ENCODE measurements around the gene TROAP. TPM values are rescaled to one million over a fixed set of nuclear protein-coding genes. Genes with fewer than 3 reads are reported as not detected.
"Not testable (repeated sequence)": the region's sequence is repeated elsewhere in the genome, so short reads cannot be mapped to it uniquely, and the experiment has no call there.

TROAP gene
- total RNA-seq, 2 experiments from 2014 or later: 42.7 to 44.4 TPM

DNA sequence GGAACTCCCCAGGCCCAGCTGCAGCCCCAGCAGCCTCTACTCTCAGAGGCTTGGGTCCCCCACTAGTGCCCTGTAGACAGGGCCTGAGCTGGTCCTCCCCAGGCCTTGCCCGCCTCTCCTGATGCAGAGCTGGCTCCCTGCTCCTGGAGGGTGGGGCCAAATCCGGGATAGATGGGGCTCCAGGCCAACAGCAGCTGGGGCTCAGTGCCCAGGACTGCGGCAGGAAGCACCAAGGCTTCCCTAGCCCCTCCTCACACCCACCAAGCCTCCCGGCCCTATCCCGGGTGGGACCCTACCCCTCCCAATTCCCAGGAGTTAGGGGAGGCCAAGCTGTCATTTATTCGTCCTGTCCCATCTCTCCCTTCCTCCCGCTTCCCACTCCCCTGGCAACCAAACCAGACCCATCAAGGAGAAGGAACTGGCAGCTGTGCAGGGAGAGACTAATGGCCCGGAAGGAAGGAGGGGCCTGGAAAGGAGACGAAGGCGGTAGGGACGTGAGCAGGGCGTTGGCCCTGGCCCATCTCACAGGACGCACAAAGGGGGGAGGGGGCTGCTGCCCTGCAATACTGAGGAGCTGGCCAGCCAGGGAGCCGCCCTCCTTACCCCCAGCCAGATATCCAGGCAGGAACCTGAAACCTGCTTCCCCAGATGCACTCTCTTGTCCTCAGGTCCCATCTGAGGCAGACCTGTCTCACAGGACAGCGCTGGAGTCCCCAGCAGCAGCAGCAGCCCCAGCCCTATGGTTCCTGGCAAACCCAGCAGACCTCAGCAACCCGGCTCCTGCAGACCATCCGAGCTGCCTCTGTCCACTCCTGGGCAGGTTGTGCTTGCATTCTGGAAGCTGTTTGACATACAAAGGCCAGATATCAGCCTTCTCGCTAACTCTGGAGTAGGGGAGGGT is 29.7 kb upstream of the TROAP start:
- CTCF ChIA-PET: interaction anchor here (0.6 to 9.4 kb wide), 8 partner anchors 11 to 64 kb away, joined by 3 to 62 read pairs (median 10); partner anchors contain the start of genes C1QL4, DNAJC22 and TROAP
- POLR2A ChIA-PET: no interaction called here

DNA sequence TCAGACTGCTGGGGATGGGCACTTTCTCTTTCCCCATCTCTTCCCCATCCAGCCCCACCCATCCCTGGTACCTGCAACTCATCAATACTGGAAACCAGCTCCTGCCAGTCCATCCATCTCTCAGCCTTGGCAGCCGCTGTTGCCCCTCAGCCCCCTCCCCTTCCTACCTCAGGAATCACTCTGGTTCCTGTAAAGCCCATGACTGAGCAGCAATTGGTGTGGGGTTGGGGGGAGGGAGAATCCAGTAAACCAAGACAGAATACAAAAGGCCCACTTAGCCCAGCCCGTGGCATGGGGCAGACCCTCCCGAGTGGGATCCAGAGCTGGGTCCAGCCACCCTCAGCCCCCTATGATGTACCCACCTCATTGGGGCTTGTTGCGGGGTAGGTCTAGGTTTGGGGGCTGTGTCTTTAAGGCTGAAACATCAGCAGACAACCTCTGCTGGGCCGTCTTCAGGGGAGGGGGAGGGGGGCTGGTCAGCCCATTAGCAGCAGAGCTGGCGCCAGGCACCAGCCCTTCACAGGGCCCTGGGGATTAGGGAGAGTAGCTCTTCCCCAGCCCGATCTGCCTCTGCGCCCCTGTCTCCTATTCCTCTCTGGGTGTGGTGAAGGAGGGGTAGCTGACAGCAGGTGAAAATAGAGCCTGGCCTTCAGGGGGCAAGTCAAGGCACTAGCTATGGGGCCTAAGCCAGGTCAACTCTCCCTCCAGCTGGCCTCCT is 28.8 kb upstream of the TROAP start:
- ChIA-PET POLR2A (no interaction called here), CTCF (interaction anchor here (1.1 to 9.4 kb wide), 8 partner anchors 28 to 318 kb away, joined by 3 to 62 read pairs (median 14); partner anchors contain the start of genes C1QL4, DNAJC22 and TROAP)

DNA sequence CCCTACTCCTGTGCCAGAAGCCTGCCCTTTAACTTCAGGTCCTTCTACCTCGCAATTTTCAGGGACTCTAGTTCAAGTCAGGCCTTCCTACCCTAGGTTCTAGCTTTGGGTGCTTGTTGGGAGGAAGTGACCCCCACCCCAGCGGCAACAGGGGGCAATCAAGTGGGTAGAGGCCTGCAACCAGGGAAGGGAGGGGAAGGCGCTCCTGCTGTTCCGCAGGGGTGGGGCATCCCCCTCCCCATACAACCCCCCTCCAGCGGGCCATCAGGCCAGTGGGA is 28.3 kb upstream of the TROAP start:
- POLR2A ChIA-PET: no interaction called here

DNA sequence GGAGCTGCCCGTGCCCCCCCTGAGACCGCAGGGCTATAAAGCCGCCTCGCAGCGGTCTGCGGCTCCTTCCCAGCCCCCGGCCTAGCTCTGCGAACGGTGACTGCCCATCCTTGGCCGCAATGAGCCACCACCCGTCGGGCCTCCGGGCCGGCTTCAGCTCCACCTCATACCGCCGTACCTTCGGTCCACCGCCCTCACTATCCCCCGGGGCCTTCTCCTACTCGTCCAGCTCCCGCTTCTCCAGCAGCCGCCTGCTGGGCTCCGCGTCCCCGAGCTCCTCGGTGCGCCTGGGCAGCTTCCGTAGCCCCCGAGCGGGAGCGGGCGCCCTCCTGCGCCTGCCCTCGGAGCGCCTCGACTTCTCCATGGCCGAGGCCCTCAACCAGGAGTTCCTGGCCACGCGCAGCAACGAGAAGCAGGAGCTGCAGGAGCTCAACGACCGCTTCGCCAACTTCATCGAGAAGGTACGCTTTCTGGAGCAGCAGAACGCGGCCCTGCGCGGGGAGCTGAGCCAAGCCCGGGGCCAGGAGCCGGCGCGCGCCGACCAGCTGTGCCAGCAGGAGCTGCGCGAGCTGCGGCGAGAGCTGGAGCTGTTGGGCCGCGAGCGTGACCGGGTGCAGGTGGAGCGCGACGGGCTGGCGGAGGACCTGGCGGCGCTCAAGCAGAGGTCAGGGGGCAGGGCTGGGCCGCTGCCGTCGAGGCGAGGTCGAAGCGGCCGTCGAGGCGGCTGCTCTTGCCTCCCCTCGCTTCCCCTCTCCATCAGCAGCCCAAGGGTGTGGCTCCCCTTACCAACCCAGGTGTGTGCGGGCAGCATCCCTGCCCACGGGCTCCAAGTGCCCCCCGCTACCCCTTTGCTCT is 27.7 kb upstream of the TROAP start, which contains the start of gene PRPH:
PRPH (plus strand) TSS at position 66 of the 855 bp plus-strand sequence; CDS start at position 120, 54 bp downstream.
- ChIA-PET CTCF (interaction anchor here (1.0 to 9.4 kb wide), 9 partner anchors 16 to 320 kb away, joined by 3 to 62 read pairs (median 11); partner anchors contain the start of genes C1QL4, DNAJC22 and TROAP), POLR2A (interaction anchor here (0.6 kb wide), 2 partner anchors 155 to 1923 kb away, joined by 5 read pairs; partner anchors contain the start of gene POU6F1)

More for the DNA sequence above, 28.3 kb upstream of the TROAP start:
- CTCF ChIA-PET: interaction anchor here (1.1 to 9.4 kb wide), 8 partner anchors 28 to 319 kb away, joined by 3 to 62 read pairs (median 14); partner anchors contain the start of genes C1QL4, DNAJC22 and TROAP

DNA sequence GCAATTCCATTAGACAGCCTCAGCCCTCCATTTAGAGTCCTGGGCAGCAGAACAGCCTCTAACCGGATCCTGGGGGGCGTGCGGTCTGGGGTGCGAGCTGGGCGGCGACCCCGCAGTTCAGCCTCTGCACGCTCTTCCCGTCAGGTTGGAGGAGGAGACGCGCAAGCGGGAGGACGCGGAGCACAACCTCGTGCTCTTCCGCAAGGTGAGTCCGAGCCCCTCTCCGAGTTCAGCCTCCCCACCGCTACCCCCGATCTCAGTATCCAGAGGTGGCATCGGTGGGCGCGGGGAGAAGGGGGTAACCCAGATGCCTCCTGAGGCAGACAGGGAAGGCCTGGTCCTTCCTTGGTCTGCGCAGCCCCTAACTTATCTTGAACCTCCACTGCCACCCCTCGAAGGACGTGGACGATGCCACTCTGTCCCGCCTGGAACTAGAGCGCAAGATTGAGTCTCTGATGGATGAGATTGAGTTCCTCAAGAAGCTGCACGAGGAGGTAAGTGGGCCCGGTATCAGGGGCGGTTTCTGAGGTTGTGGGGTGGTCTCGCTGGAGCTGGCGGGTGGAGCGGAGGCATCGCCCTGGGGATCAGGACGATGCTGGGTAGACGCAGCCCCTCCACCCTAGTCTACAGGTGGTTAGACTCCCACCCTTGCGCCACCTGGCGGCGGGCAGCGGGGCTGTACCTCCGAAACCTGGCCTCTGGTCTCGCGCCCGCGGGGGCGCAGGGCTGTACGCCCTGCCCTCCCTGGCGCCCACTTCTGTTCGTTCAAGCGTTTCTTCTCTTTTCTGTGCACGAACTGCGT is 26.8 kb upstream of the TROAP start:
- ChIA-PET POLR2A (interaction anchor here (0.6 to 1.0 kb wide), 2 partner anchors 45 to 1922 kb away, joined by 3 to 5 read pairs; partner anchors contain the start of gene POU6F1), CTCF (interaction anchor here (0.8 to 9.4 kb wide), 16 partner anchors 8 to 333 kb away, joined by 3 to 62 read pairs (median 4); partner anchors contain the start of genes C1QL4 and DNAJC22)

DNA sequence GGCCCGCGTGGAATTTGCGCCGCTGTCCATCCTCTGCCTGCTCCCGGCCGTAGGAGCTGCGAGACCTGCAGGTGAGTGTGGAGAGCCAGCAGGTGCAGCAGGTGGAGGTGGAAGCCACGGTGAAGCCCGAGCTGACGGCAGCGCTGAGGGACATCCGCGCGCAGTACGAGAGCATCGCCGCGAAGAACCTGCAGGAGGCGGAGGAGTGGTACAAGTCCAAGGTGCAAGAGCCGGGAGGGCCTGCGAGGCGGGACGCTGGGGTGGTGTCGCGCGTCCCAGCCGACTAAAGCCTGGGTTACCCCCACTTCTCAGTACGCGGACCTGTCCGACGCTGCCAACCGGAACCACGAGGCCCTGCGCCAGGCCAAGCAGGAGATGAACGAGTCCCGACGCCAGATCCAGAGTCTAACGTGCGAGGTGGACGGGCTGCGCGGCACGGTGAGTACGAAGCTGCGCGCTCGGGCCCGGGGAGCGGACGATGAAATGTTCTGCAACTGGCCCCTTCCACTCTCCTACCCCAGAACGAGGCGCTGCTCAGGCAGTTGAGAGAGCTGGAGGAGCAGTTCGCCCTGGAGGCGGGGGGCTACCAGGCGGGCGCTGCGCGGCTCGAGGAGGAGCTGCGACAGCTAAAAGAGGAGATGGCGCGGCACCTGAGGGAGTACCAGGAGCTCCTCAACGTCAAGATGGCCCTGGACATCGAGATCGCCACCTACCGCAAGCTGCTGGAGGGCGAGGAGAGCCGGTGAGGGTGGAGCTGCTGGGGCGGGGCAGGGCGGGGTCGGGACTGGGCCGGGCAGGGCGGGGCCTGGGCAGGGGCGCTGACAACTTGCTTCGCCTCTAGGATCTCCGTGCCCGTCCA is 26.0 kb upstream of the TROAP start:
- ChIA-PET POLR2A (interaction anchor here (1.0 kb wide), 1 partner anchor 44 kb away, joined by 3 read pairs; no protein-coding TSS in a partner anchor), CTCF (interaction anchor here (0.6 to 6.0 kb wide), 16 partner anchors 8 to 333 kb away, joined by 3 to 34 read pairs (median 4); partner anchors contain the start of gene DNAJC22)

DNA sequence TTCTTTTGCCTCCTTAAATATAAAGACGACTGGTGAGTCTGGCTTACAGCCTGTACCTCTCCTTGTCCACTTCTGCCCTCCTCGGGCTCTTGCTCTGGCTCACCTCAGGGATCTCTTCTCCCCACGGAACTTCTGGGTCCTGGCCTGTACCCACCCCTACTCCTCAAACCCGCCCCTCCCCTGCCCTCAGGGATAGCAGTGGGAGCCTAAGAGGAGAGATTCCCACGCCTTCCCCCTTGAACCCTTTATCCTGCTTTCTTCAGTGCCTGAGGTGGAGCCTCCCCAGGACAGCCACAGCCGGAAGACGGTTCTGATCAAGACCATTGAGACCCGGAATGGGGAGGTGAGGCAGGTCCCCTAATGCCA is 25.4 kb upstream of the TROAP start:
- CTCF ChIA-PET: interaction anchor here (0.6 to 6.0 kb wide), 10 partner anchors 9 to 81 kb away, joined by 3 to 34 read pairs (median 4); partner anchors contain the start of gene DNAJC22
- POLR2A ChIA-PET: no interaction called here

DNA sequence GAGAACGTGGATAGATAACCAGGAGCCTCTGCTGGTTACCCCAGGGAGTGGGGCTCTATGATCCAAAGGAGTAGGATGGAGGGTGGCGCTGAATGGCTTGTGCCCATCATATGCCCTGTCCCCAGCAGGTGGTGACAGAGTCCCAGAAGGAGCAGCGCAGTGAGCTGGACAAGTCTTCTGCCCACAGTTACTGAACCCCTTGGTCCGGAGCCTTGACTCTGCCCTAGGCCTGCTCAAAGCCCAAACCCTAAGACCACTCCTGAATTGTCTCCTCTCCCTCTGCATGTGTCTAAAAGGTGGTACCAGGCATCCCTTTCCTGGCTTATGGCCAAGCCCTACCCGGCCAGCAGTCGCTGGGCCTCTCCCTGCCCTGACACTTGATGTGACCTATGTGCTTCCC is 24.9 kb upstream of the TROAP start:
- CTCF ChIA-PET: interaction anchor here (0.6 to 6.0 kb wide), 4 partner anchors 34 to 222 kb away, joined by 4 to 28 read pairs (median 8); partner anchors contain the start of gene DNAJC22
- POLR2A ChIA-PET: no interaction called here

DNA sequence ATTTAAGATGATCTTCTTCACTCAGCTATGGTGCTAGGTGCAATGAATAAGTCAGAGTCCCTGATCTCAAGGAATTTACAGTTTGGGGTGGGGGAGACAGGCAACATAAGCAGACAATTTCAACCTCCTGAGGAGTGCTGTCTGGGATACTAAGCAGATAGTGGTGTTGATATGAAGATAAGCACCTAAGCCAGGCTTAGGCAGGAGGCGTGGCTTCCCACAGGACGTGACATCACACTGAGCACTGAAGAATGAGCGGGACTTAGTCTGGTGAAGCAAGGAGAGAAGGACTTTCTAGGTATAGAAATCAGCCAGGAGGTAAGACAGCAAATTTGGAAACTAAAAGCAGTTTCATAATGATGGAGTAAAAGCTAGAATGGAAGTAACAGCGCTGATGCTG is 21.3 kb upstream of the TROAP start:
- CTCF ChIA-PET: interaction anchor here (1.2 to 1.3 kb wide), 2 partner anchors 36 to 40 kb away, joined by 3 read pairs; no protein-coding TSS in a partner anchor
- POLR2A ChIA-PET: no interaction called here

DNA sequence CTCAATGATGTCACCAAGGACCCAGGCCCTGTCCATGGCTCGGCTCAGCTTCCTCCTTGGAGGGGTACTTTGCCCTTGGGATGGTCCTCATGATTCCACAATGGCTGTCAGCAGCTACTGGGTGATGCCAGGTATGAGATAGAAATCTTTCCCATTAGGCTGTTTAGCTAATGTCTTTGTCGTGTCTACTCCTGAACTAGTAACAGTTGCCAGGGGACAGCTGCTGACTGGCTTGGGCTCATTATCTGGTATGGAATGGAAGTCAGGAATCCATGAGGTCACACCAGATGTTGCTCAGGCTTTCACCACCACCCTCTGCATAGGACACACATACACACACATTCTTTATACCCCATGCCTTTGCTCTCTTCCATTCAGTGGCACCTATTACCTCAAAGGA is 18.9 kb upstream of the TROAP start:
- POLR2A ChIA-PET: no interaction called here
- CTCF ChIA-PET: interaction anchor here (1.0 to 2.8 kb wide), 3 partner anchors 18 to 38 kb away, joined by 3 to 10 read pairs (median 3); no protein-coding TSS in a partner anchor

DNA sequence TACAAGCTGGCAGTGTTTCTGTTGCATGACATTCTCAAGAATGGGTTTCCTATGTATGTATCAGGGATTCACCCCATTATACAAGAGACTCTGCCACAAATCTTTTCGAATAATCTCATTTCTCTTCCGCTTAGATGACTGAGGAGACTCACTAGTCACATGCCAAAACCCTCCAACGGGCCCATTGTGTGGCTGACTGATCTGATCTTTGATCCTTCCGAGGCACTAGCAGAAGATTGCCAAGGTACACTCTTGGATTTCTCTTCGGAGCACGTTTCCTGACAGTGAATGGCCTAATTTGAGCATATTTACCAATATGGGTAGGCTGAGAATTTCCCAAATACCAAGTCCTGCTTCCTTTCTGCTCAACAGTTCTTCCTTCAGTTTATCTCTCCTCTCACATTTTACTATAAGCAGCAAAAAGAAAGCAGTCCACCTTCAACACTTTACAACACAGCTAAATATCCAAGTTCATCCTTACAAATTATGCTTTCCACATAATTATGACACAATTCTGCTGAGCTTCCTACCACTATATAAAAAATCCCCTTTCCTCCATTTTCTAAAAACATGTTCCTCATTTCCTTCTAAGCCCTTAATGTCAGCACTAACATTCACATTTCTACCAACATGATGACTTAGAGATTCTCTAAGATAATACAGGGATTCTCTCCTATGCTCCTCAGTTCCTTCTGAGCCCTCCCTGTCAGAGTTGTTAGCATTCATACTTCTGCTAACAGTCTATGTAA is 17.1 kb upstream of the TROAP start:
- ChIA-PET POLR2A (interaction anchor here (1.2 kb wide), 1 partner anchor 37 kb away, joined by 4 read pairs; no protein-coding TSS in a partner anchor), CTCF (interaction anchor here (2.8 kb wide), 1 partner anchor 36 kb away, joined by 10 read pairs; no protein-coding TSS in a partner anchor)

DNA sequence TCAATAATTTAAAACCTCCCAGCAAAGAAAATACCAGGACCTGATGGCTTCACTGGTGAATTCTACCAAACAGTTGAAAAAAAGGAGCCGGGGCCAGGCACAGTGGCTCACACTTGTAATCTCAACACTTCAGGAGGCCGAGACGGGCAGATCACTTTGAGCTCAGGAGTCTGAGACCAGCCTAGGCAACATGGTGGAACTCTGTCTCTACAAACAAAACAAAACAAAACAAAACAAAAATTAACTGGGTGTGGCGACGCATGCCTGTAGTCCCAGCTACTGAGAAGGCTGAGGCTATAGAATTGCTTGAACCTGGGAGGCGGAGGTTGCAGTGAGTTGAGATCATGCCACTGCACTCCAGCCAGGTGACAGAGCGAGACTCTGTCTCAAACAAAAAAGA is 13.7 kb upstream of the TROAP start:
- POLR2A ChIA-PET: no interaction called here
- CTCF ChIA-PET: no interaction called here

DNA sequence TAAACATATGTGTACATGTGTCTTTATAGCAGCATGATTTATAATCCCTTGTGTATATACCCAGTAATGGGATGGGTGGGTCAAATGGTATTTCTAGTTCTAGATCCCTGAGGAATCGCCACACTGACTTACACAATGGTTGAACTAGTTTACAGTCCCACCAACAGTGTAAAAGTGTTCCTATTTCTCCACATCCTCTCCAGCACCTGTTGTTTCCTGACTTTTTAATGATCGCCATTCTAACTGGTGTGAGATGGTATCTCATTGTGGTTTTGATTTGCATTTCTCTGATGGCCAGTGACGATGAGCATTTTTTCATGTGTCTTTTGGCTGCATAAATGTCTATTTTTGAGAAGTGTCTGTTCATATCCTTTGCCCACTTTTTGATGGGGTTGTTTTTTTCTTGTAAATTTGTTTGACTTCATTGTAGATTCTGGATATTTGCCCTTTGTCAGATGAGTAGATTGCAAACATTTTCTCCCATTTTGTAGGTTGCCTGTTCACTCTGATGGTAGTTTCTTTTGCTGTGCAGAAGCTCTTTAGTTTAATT is 12.5 kb upstream of the TROAP start:
- POLR2A ChIA-PET, CTCF ChIA-PET: not testable (repeated sequence)

DNA sequence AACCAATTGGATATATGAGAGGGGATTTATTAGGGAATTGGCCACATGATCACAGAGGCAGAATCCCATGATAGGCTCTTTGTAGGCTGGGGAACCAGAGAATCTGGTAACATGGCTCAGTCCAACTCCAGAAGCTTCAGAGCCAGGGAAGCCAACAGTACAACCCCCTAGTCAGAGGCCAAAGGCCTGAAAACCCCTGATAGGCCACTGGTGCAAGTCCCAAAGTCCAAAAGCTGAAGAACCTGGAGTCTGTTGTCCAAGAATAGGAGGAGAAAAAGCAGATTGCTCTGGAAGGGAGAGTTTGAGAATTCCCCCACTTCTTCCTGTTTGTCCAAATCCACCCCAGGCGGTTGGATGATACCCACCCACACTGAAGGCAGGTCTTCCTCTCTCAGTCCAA is 8.2 kb upstream of the TROAP start:
- POLR2A ChIA-PET: no interaction called here
- CTCF ChIA-PET: interaction anchor here (1.6 kb wide), 1 partner anchor 27 kb away, joined by 5 read pairs; no protein-coding TSS in a partner anchor

DNA sequence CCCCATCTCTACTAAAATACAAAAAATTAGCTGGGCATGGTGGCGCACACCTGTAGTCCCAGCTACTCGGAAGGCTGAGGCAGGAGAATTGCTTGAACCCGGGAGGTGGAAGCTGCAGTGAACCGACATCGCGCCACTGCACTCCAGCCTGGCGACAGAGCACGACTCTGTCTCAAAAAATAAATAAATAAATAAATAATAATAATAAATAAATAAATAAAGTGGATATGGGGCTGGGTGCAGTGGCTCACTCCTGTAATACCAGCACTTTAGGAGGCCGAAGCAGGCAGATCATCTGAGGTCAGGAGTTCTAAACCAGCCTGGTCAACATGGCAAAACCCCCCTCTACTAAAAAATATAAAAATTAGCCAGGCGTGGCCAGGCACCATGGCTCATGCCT is 5.9 kb upstream of the TROAP start:
- POLR2A ChIA-PET, CTCF ChIA-PET: not testable (repeated sequence)
